ENCODE data around the gene SFXN5.

Gene SFXN5

GRCh38 chr2:72998234-72998651 lies 73.3 kb downstream of the SFXN5 start:
- Histone ChIP-seq H3K36me3 (ENCODE audit: insufficient read depth) (no peaks in the 10 kb centered on the region), H3K4me2 (no peak overlapping the region), H3K4me3 (IDR thresholded peaks at IDR 0.05; ENCODE audit: insufficient read depth, low read depth, low read length) (no peak overlapping the region), H3K27ac (no peak overlapping the region), H3K27me3 (ENCODE audit: insufficient read depth, low read depth) (no peaks in the 10 kb centered on the region), H4K20me1 (ENCODE audit: insufficient read depth) (no peaks in the 10 kb centered on the region), H3K79me2 (ENCODE audit: insufficient read depth, low read depth) (no peaks in the 10 kb centered on the region), H3K9ac (no peak overlapping the region), H2AFZ (ENCODE audit: low read depth) (no peak overlapping the region), H3K4me1 (ENCODE audit: low read depth, poor library complexity, severe bottlenecking) (no peaks in the 10 kb centered on the region)
- TF ChIP-seq, protein P1, sequence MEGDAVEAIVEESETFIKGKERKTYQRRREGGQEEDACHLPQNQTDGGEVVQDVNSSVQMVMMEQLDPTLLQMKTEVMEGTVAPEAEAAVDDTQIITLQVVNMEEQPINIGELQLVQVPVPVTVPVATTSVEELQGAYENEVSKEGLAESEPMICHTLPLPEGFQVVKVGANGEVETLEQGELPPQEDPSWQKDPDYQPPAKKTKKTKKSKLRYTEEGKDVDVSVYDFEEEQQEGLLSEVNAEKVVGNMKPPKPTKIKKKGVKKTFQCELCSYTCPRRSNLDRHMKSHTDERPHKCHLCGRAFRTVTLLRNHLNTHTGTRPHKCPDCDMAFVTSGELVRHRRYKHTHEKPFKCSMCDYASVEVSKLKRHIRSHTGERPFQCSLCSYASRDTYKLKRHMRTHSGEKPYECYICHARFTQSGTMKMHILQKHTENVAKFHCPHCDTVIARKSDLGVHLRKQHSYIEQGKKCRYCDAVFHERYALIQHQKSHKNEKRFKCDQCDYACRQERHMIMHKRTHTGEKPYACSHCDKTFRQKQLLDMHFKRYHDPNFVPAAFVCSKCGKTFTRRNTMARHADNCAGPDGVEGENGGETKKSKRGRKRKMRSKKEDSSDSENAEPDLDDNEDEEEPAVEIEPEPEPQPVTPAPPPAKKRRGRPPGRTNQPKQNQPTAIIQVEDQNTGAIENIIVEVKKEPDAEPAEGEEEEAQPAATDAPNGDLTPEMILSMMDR (conservative IDR thresholded peaks at IDR 0.05; ENCODE audit: low read depth, low read length) = no peak

DNA sequence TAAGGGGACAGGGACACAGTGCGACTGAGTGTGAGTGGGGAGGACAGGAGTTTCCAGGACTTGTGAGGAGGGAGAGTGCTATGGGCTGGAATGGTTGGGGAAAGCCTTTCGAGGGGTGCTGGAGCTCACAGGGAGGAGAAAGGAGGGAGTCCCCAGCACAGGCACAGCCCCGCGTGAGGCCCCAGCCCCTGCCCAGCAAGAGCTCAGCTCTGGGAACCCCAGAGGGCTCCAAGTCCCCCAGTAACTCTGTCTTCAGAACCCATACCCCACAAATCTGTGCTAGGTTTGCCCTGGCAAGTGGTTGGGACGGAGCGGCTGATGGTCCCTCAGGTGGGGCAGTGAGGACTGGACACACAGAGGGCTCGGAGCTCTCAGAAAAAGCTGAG lies 75.4 kb downstream of the SFXN5 start:
- no peak overlapping the region for H2AFZ ChIP-seq (ENCODE audit: low read depth)
- TF ChIP-seq, protein P1 (conservative IDR thresholded peaks at IDR 0.05; ENCODE audit: low read depth, low read length) = no peak
- no peaks in the 10 kb centered on the region for H3K36me3 ChIP-seq (ENCODE audit: insufficient read depth)
- no peak overlapping the region for H3K4me2 ChIP-seq
- no peaks in the 10 kb centered on the region for H3K4me1 ChIP-seq (ENCODE audit: low read depth, poor library complexity, severe bottlenecking)
- H3K4me3 ChIP-seq (IDR thresholded peaks at IDR 0.05; ENCODE audit: insufficient read depth, low read depth, low read length) = no peak overlapping the region
- H3K27ac ChIP-seq = no peak overlapping the region
- no peaks in the 10 kb centered on the region for H4K20me1 ChIP-seq (ENCODE audit: insufficient read depth)
- no peaks in the 10 kb centered on the region for H3K27me3 ChIP-seq (ENCODE audit: insufficient read depth, low read depth)
- H3K9ac ChIP-seq = no peak overlapping the region
- no peaks in the 10 kb centered on the region for H3K79me2 ChIP-seq (ENCODE audit: insufficient read depth, low read depth)

DNA sequence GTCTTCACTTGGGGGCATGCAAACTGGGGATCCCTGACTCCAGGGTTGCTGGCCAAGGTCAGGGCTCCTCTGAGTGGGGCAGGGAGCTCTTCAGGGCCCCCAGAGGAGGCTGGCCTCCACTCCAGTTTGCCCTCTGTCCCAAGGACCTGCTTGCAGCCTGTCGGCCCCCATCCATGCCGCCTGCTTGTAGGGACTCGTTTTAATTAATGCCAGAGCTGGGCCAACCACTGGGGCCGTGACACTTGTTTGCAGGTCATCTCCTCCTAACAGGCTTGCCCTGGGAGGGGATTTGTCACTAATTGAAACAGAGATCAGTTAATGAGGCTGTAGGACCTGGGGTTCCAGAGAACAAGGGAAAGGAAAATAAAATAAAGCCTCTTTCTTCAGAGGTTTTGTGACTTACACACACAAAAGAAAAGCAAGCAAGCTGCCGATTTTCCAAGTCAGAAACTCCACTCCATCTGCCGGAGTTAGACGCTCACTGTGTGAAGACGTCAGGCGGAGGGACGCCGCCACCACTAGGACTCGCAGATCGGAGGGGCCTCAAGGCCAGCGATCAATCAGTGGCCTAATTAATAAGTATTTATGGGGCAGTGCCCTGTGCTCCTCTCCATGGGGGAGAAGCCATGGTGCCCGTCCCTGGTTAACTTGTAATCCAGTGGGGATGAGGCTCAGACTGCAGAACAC lies 75.9 kb downstream of the SFXN5 start:
- no peaks in the 10 kb centered on the region for H3K4me1 ChIP-seq (ENCODE audit: low read depth, poor library complexity, severe bottlenecking)
- no peak overlapping the region for H3K9ac ChIP-seq
- H2AFZ ChIP-seq (ENCODE audit: low read depth) = no peak overlapping the region
- no peaks in the 10 kb centered on the region for H4K20me1 ChIP-seq (ENCODE audit: insufficient read depth)
- no peaks in the 10 kb centered on the region for H3K36me3 ChIP-seq (ENCODE audit: insufficient read depth)
- no peaks in the 10 kb centered on the region for H3K27me3 ChIP-seq (ENCODE audit: insufficient read depth, low read depth)
- no peaks in the 10 kb centered on the region for H3K79me2 ChIP-seq (ENCODE audit: insufficient read depth, low read depth)
- no peak overlapping the region for H3K4me3 ChIP-seq (IDR thresholded peaks at IDR 0.05; ENCODE audit: insufficient read depth, low read depth, low read length)
- H3K27ac ChIP-seq = no peak overlapping the region
- no peak overlapping the region for H3K4me2 ChIP-seq
- TF ChIP-seq, protein P1 (conservative IDR thresholded peaks at IDR 0.05; ENCODE audit: low read depth, low read length) = no peak

GRCh38 chr2:72994991-72995380 lies 76.5 kb downstream of the SFXN5 start:
- Histone ChIP-seq H3K79me2 (ENCODE audit: insufficient read depth, low read depth) (no peaks in the 10 kb centered on the region), H3K4me1 (ENCODE audit: low read depth, poor library complexity, severe bottlenecking) (no peaks in the 10 kb centered on the region), H3K9ac (no peak overlapping the region), H2AFZ (ENCODE audit: low read depth) (no peak overlapping the region), H4K20me1 (ENCODE audit: insufficient read depth) (no peaks in the 10 kb centered on the region), H3K27ac (no peak overlapping the region), H3K36me3 (ENCODE audit: insufficient read depth) (no peaks in the 10 kb centered on the region), H3K27me3 (ENCODE audit: insufficient read depth, low read depth) (no peaks in the 10 kb centered on the region), H3K4me2 (no peak overlapping the region), H3K4me3 (IDR thresholded peaks at IDR 0.05; ENCODE audit: insufficient read depth, low read depth, low read length) (no peak overlapping the region)
- TF ChIP-seq, protein P1 (conservative IDR thresholded peaks at IDR 0.05; ENCODE audit: low read depth, low read length) = no peak

All from KMS-11 (cell line).